CD4-positive, alpha-beta T cell treated with Interleukin-6 at 100 ng/mL for 8 hours (primary cell): ENCODE measurements around the gene PLEKHH3.

ENCODE experiments used
- DNase-seq: peaks from one replicate; pipeline ENCODE4 v3.0.0-alpha.2; 2020; ENCODE audit warnings: mixed read lengths, low spot score

PLEKHH3 gene

GRCh38 chr17:42685831-42686230 is 9.0 kb upstream of the PLEKHH3 start:
- no peak for DNase-seq

- DNase-seq, result no peak
These were observed 8.2 kb upstream of the PLEKHH3 start for GRCh38 chr17:42684929-42685556.

- DNase-seq, result no peak
These were observed 6.7 kb upstream of the PLEKHH3 start for GRCh38 chr17:42683407-42684034.

- DNase-seq, result no peak
These were observed 6.1 kb upstream of the PLEKHH3 start for GRCh38 chr17:42682722-42683403.

GRCh38 chr17:42681976-42682721 is 5.4 kb upstream of the PLEKHH3 start, which contains the start of gene CNTNAP1:
CNTNAP1 (plus strand) TSS chr17:42682531; CDS start chr17:42682830, 299 bp downstream.
- DNase-seq, result no peak

GRCh38 chr17:42680331-42680808 is 3.6 kb upstream of the PLEKHH3 start:
- no peak for DNase-seq

GRCh38 chr17:42679492-42680330 is 2.9 kb upstream of the PLEKHH3 start:
- DNase-seq, result peak; percentile 69

- peak; percentile 23 for DNase-seq
These were observed 2.2 kb upstream of the PLEKHH3 start for GRCh38 chr17:42678951-42679491.

- peak; percentile 59 for DNase-seq
These were observed 1.4 kb upstream of the PLEKHH3 start for GRCh38 chr17:42677921-42678781.

- DNase-seq, result peak; percentile 96
These were observed 441 bp upstream of the PLEKHH3 start for GRCh38 chr17:42677012-42677857.

GRCh38 chr17:42675965-42676423 is 800 bp downstream of the PLEKHH3 start:
- no peak for DNase-seq

- DNase-seq, result no peak
These were observed 1.3 kb downstream of the PLEKHH3 start for GRCh38 chr17:42675348-42675964.

- no peak for DNase-seq
These were observed 1.9 kb downstream of the PLEKHH3 start for GRCh38 chr17:42674755-42675347.

GRCh38 chr17:42673885-42674754 is 2.7 kb downstream of the PLEKHH3 start:
- DNase-seq, result no peak

- DNase-seq, result no peak
These were observed 3.4 kb downstream of the PLEKHH3 start for GRCh38 chr17:42673266-42673884.

GRCh38 chr17:42672038-42672437 is 4.8 kb downstream of the PLEKHH3 start:
- DNase-seq, result no peak
